ENCODE measurements around the gene PTPN22.

The PTPN22 gene

DNA sequence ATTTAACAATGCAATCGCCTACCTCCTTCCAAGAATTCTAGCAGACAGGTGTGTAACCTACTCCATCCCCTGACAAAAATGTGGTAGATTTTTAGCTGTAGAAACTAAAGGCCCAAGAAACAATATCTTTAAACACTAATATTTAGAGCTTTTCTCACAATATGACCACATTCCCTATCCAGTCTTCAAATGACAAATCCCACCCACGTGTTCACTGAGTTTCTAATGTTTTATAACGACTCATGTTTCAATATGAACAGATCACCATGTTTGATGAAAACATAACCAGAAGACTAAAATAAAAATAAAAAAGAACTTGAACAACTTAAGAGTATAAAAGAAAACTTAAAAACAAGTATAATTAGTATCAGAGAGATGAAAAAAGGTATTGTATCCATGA is 83.8 kb downstream of the PTPN22 start:
- Histone ChIP-seq H3K4me2 (ENCODE audit: low read length) (no peak overlapping the region), H3K4me1 (ENCODE audit: low read length) (peaks cover 17% of the 10 kb centered on the region), H3K27me3 (ENCODE audit: low read depth, low read length) (no peaks in the 10 kb centered on the region), H4K20me1 (ENCODE audit: insufficient read depth, low read length) (peaks cover 5% of the 10 kb centered on the region; the same call in 1 of the 2 replicates), H3K9ac (ENCODE audit: low read length) (no peak overlapping the region), H3K36me3 (replicated peaks; ENCODE audit: low read depth, low read length) (peaks cover 5% of the 10 kb centered on the region), H2AFZ (ENCODE audit: low read depth, low read length) (no peak overlapping the region), H3K9me3 (ENCODE audit: insufficient read depth, low read length) (no peaks in the 10 kb centered on the region), H3K4me3 (ENCODE audit: low read length) (no peak overlapping the region), H3K79me2 (ENCODE audit: low read length) (peaks cover 49% of the 10 kb centered on the region), H3K27ac (ENCODE audit: low read length) (no peak overlapping the region)
- TF ChIP-seq, protein P1, sequence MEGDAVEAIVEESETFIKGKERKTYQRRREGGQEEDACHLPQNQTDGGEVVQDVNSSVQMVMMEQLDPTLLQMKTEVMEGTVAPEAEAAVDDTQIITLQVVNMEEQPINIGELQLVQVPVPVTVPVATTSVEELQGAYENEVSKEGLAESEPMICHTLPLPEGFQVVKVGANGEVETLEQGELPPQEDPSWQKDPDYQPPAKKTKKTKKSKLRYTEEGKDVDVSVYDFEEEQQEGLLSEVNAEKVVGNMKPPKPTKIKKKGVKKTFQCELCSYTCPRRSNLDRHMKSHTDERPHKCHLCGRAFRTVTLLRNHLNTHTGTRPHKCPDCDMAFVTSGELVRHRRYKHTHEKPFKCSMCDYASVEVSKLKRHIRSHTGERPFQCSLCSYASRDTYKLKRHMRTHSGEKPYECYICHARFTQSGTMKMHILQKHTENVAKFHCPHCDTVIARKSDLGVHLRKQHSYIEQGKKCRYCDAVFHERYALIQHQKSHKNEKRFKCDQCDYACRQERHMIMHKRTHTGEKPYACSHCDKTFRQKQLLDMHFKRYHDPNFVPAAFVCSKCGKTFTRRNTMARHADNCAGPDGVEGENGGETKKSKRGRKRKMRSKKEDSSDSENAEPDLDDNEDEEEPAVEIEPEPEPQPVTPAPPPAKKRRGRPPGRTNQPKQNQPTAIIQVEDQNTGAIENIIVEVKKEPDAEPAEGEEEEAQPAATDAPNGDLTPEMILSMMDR (IDR thresholded peaks at IDR 0.05; ENCODE audit: low read depth, low read length) = no peak
- TF ChIP-seq EZH2phosphoT487 (IDR thresholded peaks at IDR 0.05; ENCODE audit: low read depth) = no peak

DNA sequence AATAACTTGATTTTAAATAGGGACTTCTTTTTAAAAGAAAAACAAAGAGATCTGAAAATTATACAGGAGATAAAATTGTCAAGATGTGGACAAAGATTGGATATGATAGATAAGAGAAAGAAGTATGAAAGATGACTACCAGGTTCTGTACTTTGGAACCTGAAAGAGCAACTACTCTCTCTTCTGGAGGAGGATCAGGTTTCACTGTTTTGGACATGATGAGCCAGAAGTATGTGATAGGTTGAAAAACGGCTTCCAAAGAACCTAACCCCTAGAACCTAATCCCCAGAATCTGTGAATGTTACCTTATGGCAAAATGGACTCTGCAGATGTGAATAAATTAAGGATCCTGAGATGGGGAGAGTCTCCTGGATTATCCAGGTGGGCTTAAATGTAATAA is 85.4 kb downstream of the PTPN22 start:
- H3K4me3 ChIP-seq (ENCODE audit: low read length) = no peak overlapping the region
- no peaks in the 10 kb centered on the region for H3K9me3 ChIP-seq (ENCODE audit: insufficient read depth, low read length)
- H3K79me2 ChIP-seq (ENCODE audit: low read length) = peaks cover 59% of the 10 kb centered on the region
- no peaks in the 10 kb centered on the region for H3K27me3 ChIP-seq (ENCODE audit: low read depth, low read length)
- H3K4me2 ChIP-seq (ENCODE audit: low read length) = no peak overlapping the region
- H3K9ac ChIP-seq (ENCODE audit: low read length) = no peak overlapping the region
- H2AFZ ChIP-seq (ENCODE audit: low read depth, low read length) = no peak overlapping the region
- no peak overlapping the region for H3K27ac ChIP-seq (ENCODE audit: low read length)
- H4K20me1 ChIP-seq (ENCODE audit: insufficient read depth, low read length) = peaks cover 10% of the 10 kb centered on the region; the same call in 1 of the 2 replicates
- peaks cover 3% of the 10 kb centered on the region for H3K36me3 ChIP-seq (replicated peaks; ENCODE audit: low read depth, low read length)
- H3K4me1 ChIP-seq (ENCODE audit: low read length) = peaks cover 23% of the 10 kb centered on the region
- no peak for TF ChIP-seq EZH2phosphoT487 (IDR thresholded peaks at IDR 0.05; ENCODE audit: low read depth)
- TF ChIP-seq, protein P1 (IDR thresholded peaks at IDR 0.05; ENCODE audit: low read depth, low read length) = no peak

DNA sequence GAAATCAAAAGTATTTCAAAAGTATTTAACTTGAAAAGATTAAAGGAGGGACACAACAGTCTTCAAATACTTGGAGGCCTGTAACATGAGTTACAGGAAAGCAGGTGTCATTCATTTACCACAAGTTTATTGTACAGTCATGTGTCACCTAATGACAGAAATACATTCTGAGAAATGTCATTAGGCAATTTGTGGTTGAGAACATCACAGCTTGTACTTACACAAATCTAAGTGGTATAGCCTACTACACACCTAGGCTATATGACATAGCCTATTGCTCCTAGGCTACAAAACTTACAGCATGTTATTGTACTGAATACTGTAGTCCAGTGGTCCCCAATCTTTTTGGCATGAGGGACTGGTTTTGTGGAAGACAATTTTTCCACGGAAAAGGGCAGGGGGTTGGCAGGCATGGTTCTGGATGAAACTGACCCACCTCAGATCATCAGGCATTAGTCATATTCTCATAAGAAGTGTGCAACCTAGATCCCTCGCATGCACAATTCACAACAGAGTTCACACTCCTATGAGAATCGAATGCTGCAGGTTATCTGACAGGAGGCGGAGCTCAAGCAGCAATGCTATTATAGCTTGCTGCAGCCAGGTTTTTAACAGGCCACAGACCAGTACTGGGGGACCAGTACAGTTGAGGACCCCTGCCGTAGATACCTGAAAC is 87.3 kb downstream of the PTPN22 start:
- H3K27ac ChIP-seq (ENCODE audit: low read length) = peak overlapping the region; percentile 73
- H3K4me1 ChIP-seq (ENCODE audit: low read length) = peaks cover 29% of the 10 kb centered on the region
- H3K4me2 ChIP-seq (ENCODE audit: low read length) = peak overlapping the region; percentile 63
- TF ChIP-seq EZH2phosphoT487 (IDR thresholded peaks at IDR 0.05; ENCODE audit: low read depth) = no peak
- TF ChIP-seq, protein P1 (IDR thresholded peaks at IDR 0.05; ENCODE audit: low read depth, low read length) = no peak
- peaks cover 3% of the 10 kb centered on the region for H3K36me3 ChIP-seq (replicated peaks; ENCODE audit: low read depth, low read length)
- H3K79me2 ChIP-seq (ENCODE audit: low read length) = peaks cover 74% of the 10 kb centered on the region
- peaks cover 18% of the 10 kb centered on the region; the same call in 1 of the 2 replicates for H4K20me1 ChIP-seq (ENCODE audit: insufficient read depth, low read length)
- H3K9ac ChIP-seq (ENCODE audit: low read length) = no peak overlapping the region; the same call in 1 of the 2 replicates
- H2AFZ ChIP-seq (ENCODE audit: low read depth, low read length) = no peak overlapping the region
- H3K9me3 ChIP-seq (ENCODE audit: insufficient read depth, low read length) = no peaks in the 10 kb centered on the region
- 0 out of 2 replicates have a peak overlapping the region, but pooled peaks have one; percentile 39 for H3K4me3 ChIP-seq (ENCODE audit: low read length)
- no peaks in the 10 kb centered on the region for H3K27me3 ChIP-seq (ENCODE audit: low read depth, low read length)

DNA sequence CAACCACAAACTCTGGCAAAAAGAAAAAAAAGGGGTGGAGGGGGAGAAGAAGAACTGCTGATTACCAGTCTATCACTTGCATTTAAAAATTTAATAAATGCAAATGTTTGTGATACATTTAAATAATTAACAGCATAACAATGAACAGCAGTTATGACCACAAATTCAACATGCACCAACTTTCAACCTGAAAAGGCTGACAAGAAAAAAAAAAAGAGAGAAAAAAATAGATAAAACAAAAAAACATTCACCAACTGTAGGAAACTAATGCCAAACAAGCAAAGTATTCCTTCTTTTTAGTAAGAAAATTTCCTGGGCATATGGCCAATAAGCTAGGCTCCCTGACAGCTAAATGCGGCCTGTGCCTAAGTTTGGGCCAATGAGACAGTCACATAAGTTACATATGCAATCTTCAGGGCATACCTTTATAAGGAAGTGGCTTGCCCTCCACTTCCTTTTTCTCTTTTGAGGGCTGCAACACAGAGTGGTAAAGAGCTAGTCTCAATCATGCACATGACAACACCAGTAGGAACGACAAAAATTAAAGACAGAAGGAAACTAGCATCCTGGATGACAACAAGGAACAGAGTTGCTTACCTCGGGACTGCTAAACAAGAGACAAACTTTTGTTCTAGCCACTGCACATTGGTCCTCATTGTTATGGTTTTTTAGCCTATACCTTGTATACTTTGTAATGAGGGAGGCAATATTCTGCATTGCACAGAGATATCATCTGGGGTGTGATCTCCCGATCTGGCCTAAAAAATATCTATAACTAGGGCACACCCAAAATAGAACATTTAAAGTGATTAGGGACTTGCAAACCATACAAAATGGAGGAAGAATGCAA is 88.0 kb downstream of the PTPN22 start:
- TF ChIP-seq, protein P1 (IDR thresholded peaks at IDR 0.05; ENCODE audit: low read depth, low read length) = no peak
- no peak for TF ChIP-seq EZH2phosphoT487 (IDR thresholded peaks at IDR 0.05; ENCODE audit: low read depth)
- peak overlapping the region; percentile 63 for H3K4me2 ChIP-seq (ENCODE audit: low read length)
- H3K4me1 ChIP-seq (ENCODE audit: low read length) = peaks cover 29% of the 10 kb centered on the region
- peaks cover 78% of the 10 kb centered on the region for H3K79me2 ChIP-seq (ENCODE audit: low read length)
- no peak overlapping the region for H2AFZ ChIP-seq (ENCODE audit: low read depth, low read length)
- H4K20me1 ChIP-seq (ENCODE audit: insufficient read depth, low read length) = peaks cover 18% of the 10 kb centered on the region; the same call in 1 of the 2 replicates
- H3K27me3 ChIP-seq (ENCODE audit: low read depth, low read length) = no peaks in the 10 kb centered on the region
- no peak overlapping the region; the same call in 1 of the 2 replicates for H3K9ac ChIP-seq (ENCODE audit: low read length)
- no peaks in the 10 kb centered on the region for H3K36me3 ChIP-seq (replicated peaks; ENCODE audit: low read depth, low read length)
- H3K9me3 ChIP-seq (ENCODE audit: insufficient read depth, low read length) = no peaks in the 10 kb centered on the region
- peak overlapping the region; percentile 39; the same call in 1 of the 2 replicates for H3K4me3 ChIP-seq (ENCODE audit: low read length)
- peak overlapping the region; percentile 73 for H3K27ac ChIP-seq (ENCODE audit: low read length)
